ENCODE data around the gene C17orf67.

DNA sequence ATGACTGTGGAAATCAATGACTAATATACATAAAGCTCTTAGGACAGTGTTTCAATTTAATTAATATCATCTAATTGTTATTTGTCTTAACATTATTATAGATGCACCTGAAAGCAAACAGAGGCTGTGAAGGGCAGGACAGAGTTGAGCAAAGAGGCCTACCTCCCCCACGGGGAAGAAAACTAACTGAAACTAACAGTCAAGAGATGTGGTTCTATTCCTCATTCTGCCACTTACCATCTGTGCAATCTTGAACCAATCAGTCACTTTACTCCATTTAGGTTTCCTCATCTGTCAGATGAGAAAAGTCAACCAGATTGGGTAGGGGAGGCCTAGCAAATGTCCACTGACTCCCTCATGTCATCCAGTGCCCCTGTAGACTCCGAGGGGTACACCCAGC, 59.1 kb downstream of the C17orf67 start:
- TF ChIP-seq, protein P1, sequence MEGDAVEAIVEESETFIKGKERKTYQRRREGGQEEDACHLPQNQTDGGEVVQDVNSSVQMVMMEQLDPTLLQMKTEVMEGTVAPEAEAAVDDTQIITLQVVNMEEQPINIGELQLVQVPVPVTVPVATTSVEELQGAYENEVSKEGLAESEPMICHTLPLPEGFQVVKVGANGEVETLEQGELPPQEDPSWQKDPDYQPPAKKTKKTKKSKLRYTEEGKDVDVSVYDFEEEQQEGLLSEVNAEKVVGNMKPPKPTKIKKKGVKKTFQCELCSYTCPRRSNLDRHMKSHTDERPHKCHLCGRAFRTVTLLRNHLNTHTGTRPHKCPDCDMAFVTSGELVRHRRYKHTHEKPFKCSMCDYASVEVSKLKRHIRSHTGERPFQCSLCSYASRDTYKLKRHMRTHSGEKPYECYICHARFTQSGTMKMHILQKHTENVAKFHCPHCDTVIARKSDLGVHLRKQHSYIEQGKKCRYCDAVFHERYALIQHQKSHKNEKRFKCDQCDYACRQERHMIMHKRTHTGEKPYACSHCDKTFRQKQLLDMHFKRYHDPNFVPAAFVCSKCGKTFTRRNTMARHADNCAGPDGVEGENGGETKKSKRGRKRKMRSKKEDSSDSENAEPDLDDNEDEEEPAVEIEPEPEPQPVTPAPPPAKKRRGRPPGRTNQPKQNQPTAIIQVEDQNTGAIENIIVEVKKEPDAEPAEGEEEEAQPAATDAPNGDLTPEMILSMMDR (IDR thresholded peaks at IDR 0.05): no peak
- no peak for TF ChIP-seq POLR2A (IDR thresholded peaks at IDR 0.05)
